Breast epithelium (tissue), 3 donors: ENCODE results near the gene C8A.

Experiments
- CTCF ChIP-seq, 3 donors: fragments of 450-650 bp; IDR thresholded peaks; one replicate each; pipeline ENCODE4 v1.5.1; 2016 to 2017; ENCODE audit warnings: antibody characterized with exemption in 3 of 3, mild to moderate bottlenecking in 3 of 3, moderate library complexity in 3 of 3
- POLR2AphosphoS5 ChIP-seq, 3 donors: sonication (generic); formaldehyde crosslinking; IDR thresholded peaks; one replicate each; pipeline ENCODE4 v1.6.1; 2017; ENCODE audit warnings: antibody characterized with exemption in 3 of 3

DNA sequence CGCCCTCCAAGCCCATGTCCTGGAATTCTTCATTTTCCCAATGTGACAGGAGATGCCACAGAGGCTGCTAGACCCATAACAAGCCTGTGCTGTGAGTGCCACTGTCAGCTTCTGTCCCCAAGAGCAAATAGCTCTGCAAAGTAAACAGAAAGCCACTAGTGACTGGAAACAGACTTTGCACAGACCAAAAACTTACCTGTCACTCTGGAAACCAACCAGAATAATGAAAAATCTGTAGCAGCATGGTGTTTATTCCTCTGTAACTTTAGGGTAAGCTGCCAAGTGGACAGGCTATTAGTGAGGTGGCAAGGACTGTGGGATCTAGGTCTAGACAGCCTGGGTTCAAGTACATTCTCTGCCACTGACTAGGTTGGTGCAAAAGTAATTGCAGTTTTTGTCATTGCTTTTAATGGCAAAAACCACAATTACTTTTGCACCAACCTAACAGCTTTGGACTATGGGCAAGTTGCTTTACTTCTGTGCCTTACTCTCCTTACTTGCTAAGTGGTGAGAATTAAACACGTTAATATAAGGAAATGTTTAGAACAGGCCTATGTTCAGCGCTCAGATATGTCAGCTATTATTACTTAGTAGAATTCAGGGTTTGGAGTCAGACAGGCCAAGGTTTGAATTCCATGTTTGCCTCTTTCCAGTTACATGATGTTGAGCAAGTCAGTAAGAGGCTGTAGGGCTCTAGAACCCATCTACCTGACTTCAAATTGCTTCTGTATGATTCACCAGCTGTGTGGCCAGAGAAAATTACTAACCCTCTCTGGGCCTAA lies 111.5 kb downstream of the C8A start, which contains the start of gene C8B:
- TF ChIP-seq CTCF (IDR thresholded peaks at IDR 0.05) (no peak), POLR2AphosphoS5 (IDR thresholded peaks at IDR 0.05) (no peak)
